Ovary (tissue), 3 donors: ENCODE results near the gene APBB1.

Experiments used
- EP300 ChIP-seq: sonication (generic); formaldehyde crosslinking; IDR thresholded peaks from one replicate; pipeline ENCODE4 v1.6.1; 2017; ENCODE audit warnings: antibody characterized with exemption
- TF ChIP-seq, protein P1 (sequence below), 3 donors: fragments of 450-650 bp in 2 of 3; fragments of 200-600 bp in 1 of 3; IDR thresholded peaks; one replicate each; pipeline versions ENCODE4 v1.5.1 to v1.8.0; 2016 to 2022; ENCODE audit warnings: antibody characterized with exemption in 3 of 3, mild to moderate bottlenecking in 1 of 3
- donor health status: DM: no; HTN: no; CAD: no.

DNA sequence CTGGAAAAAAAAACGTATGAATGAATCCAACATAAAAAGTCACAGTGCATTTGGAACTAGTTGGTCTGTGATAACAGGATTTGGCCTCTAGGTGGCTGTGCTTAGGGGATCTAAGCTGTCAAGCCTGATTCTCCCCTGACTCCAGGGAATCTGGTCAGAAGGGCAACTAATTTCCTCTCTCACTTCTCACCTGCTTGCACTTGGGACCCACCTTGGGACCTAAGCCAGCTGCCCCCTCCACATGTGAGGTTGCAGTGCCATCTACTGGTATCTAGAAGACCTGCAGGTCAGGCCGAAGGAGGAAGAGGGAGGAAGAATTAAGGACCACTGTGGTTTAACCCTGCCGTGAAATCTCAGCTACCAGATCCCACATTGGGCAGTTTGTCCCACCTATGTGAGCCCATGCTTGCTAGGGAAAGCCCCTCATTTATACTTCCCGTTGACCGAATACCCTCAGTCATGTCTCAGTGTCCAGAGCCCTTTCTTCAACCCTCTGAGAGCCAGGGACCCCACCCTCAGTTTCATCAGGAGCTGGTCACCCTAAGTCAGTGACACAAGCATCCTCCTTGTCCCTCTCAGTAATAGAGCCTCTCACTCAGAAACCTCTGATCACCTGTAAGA is 65.4 kb downstream of the APBB1 start:
- TF ChIP-seq, protein P1, sequence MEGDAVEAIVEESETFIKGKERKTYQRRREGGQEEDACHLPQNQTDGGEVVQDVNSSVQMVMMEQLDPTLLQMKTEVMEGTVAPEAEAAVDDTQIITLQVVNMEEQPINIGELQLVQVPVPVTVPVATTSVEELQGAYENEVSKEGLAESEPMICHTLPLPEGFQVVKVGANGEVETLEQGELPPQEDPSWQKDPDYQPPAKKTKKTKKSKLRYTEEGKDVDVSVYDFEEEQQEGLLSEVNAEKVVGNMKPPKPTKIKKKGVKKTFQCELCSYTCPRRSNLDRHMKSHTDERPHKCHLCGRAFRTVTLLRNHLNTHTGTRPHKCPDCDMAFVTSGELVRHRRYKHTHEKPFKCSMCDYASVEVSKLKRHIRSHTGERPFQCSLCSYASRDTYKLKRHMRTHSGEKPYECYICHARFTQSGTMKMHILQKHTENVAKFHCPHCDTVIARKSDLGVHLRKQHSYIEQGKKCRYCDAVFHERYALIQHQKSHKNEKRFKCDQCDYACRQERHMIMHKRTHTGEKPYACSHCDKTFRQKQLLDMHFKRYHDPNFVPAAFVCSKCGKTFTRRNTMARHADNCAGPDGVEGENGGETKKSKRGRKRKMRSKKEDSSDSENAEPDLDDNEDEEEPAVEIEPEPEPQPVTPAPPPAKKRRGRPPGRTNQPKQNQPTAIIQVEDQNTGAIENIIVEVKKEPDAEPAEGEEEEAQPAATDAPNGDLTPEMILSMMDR (IDR thresholded peaks at IDR 0.05): peak; percentile 75 to 91 (median 84)
- TF ChIP-seq EP300: no peak
